NOMO-1 treated with dmso at 0.1 percent for 144 hours (cell line): Measurements from ENCODE around the gene PCNX4.

ENCODE experiments used
- DNase-seq: peaks from one replicate; lab custom pipeline; 2025; ENCODE audit not compliant: unreplicated experiment; lab: John Stamatoyannopoulos, UW

The PCNX4 gene

GRCh38 chr14:60171690-60172089 lies 80.0 kb downstream of the PCNX4 start:
- no peak for DNase-seq

- DNase-seq, result no peak
Observed at GRCh38 chr14:60174352-60175254, 82.9 kb downstream of the PCNX4 start.

DNA sequence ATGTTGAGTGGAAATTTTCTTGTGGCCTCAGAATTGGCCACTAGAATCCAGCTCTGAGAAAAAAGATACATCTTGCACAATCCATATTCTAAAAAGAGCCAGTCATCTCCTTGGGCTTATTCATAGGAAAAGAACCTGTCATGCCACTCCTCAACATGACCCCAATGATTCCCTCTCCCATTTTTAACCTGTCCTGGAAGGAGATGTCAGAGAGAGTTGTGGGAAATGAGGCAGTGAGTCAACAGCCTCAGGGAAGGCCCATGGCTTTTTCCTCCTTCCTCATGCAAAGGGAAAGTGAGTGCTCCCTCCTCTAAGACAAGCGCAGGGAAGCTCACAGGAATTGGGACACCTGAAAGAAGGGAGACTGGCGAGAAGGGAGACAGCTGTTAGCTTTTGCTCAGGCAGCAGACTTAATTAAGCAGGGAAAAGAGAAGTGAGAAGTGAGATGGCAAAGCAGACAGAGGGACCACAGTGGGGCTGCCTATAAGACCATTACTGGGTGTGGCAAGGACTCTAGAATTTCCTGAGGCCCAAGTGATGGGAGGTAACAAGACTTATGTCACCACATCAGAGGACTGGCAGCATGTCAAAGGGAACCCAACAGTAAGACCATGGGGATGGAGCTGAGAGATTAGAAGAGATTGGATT lies 83.7 kb downstream of the PCNX4 start:
- DNase-seq, result peak; percentile 71

GRCh38 chr14:60178164-60178563 lies 86.4 kb downstream of the PCNX4 start:
- no peak for DNase-seq

DNA sequence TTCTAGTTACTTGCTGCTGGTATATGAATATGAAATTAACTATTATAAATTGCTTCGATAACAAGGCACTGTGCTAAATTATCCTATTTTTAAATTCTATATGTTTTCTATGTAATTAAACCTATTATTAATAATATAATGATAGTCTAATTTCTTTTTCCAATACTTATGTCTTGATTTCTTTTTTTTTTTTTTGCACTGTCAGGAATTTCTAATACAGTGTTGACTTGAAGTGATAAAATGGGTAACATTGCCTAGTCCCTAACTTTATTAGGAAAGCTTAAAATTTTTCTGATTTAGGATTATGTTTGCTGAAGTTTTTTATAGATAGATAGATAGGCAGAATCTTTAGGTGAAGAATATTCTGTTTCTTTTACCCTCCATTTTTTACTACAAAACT lies 87.1 kb downstream of the PCNX4 start:
- no peak for DNase-seq

GRCh38 chr14:60179431-60179869 lies 87.7 kb downstream of the PCNX4 start:
- DNase-seq, result no peak

DNA sequence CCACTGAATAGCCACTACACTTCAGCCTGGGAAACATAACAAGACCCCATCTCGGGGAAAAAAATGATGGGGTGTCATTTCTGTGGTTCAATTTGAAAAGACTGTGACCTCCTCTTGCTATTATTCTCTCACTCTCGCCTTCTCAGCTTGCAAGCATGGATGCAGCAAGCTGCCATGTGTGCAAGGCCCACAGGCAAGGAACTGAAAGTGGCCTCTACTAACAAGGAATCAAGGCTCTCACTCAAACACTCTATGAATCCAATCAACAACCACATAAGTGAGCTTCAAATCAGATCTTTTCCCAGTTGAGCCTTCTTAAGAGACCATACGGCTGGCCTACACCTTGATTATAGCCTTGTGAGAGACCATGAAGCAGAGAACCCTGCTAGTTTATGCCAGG lies 91.4 kb downstream of the PCNX4 start:
- no peak for DNase-seq

DNA sequence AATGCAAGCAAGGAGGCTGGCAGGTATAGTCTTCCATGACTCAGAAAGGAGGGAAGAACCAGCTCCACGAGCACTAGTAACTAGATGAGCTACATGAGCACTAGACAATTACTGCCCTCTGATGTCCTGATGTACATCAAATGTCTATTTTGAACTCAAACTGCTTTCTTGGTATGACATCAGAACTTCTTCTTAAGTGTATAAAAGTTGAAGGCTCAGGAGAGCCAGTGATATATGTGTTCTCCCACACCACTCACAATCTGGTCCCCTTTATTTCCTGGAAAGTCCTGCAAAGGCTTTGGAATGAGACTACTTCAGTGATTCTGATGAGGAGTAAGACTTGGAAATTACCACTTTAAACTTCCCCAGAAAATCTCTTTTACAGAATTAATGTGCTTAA lies 92.0 kb downstream of the PCNX4 start:
- DNase-seq, result no peak

- DNase-seq, result peak; percentile 28
Observed at GRCh38 chr14:60184146-60184904, 92.6 kb downstream of the PCNX4 start.

DNA sequence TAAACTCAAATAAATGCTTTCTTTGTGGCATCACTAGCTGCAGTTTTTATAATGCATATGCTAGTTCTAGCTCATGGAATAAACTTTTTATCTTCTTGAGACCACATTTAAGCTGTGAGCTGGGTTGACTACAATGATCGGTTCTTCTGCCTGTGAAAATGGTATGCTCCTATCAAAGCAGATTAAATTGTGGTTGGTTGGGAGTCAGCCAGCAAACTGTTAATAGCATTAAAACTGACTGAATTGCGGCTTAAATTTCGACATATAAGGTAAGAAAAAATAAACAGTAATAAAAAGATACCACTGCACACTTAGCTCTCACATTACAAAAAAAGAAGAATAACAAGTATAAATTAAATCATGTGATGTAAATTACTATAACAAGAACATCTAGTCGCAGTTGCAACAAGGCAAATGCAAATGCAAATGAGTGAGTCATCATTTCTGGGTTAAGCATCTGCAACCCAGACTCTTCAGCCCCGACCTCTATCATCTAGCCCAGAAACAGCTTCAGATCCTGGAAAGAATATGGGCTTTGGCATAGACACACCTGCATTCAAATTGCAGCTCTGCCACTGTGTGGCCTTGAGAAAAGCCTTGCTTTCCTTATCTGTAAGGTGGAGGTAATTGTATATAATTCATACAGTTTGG lies 93.3 kb downstream of the PCNX4 start:
- DNase-seq, result no peak

- no peak for DNase-seq
Observed at GRCh38 chr14:60188115-60188514, 96.4 kb downstream of the PCNX4 start.

DNA sequence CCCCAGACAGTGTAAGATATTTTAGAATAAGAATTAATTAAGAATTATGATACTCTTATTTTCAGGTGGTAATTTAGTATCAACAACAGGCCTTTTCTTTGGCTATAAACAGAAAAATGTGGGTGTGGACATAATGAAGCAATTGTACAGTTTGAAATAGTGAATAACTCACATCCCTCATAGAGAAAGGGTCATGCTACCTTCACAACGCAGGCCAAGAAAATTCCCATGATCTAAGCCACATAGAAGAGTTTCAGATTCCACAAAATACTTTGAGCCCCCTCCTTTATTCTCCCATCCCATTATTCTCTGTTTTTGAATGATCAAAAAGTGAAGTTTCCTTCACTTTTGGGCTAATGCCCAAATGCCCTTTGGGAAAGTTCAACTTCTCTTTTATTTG lies 97.0 kb downstream of the PCNX4 start:
- no peak for DNase-seq

- DNase-seq, result no peak
Observed at GRCh38 chr14:60189923-60190840, 98.5 kb downstream of the PCNX4 start.

DNA sequence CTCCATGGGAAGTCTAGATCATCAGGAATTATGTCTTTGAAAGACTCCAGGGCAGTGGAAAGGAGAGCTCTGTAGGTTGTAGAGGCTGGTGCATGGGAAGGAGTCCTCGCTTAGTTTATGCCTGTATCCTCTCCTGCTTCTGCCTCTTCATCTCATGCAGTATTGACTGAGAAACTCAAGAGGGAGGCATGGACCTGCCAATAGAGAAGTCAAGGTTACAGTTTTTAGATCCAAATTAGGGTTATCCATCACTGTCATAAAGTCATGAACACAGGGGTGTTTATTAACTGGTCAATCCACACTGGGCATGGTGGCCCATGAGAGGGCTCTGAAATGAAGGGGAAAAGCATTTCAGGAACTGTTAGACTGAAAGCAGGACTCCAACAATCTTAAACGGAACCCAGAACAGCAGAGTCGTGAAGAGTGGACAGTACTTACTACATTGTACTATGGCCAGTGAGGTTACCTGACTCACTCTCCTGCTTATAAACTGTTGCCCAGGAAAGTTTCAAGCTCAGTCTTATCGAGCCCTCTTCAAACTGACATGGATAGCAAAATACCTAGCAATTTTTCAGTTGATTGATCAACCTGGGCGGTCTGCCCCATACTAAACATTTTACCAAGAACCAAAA lies 103.6 kb downstream of the PCNX4 start:
- DNase-seq, result no peak

GRCh38 chr14:60196291-60196690 lies 104.6 kb downstream of the PCNX4 start:
- no peak for DNase-seq

DNA sequence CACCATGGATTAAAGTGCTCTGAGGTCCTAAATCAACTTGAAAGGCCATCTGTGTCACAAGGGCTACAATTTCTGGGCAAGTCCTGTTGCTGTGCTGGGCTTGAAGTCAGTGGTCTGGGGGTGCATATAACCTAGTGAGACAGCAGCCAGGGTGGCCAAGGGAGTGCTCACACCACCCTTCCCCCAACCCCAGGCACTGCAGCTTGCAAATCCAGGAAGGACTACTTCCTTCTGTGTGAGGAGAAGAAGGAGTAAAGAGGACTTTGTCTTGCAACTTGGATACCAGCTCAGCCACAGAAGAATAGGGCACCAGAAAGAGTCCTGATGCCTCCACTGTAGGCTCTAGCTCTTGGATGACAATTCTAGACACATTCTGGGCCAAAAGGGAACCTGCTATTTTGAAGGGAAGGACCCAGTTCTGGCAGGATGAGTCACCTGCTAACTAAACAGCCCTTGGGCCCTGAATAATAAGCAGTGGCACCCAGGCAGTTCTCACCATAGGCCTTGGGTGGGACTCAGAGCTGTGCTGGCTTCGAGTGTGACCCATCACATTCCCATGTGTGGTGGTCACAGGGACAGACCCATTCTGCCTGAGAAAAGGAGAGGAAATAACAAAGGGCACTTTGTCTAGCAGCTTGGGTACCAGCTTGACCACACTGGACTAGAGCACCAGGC lies 106.0 kb downstream of the PCNX4 start:
- no peak for DNase-seq

DNA sequence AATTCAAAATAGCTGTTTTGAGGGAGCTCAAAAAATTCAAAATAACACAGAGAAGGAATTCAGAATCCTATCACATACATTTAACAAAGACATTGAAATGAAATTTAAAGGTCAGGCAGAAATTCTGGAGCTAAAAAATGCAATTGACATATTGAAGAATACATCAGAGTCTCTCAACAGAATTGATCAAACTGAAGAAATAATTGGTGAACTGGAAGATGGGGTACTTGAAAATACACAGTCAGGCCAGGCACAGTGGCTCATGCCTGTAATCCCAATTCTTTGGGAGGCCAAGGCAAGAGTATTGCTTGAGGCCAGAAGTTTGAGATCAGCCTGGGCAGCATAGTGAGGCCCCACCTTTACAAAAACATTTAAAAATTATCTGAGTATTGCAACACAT lies 107.6 kb downstream of the PCNX4 start:
- DNase-seq, result no peak

- no peak for DNase-seq
Observed at GRCh38 chr14:60204104-60204842, 112.5 kb downstream of the PCNX4 start.
